Panc1 (cell line): Measurements from ENCODE around the gene DHRS4L2.
"Not testable (repeated sequence)": the region's sequence is repeated elsewhere in the genome, so short reads cannot be mapped to it uniquely, and the experiment has no call there.

Experiments used
- CTCF ChIP-seq: fragments of 450-650 bp; IDR thresholded peaks from 2 replicates; pipeline ENCODE4 v1.5.1; 2017; ENCODE audit warnings: mild to moderate bottlenecking
- POLR2AphosphoS5 ChIP-seq: IDR thresholded peaks from 2 replicates; pipeline ENCODE4 v1.6.1; 2012; ENCODE audit warnings: mild to moderate bottlenecking, low read depth, low read length, moderate library complexity
- SIN3A ChIP-seq: IDR thresholded peaks from 2 replicates; pipeline ENCODE4 v1.6.1; 2012; ENCODE audit warnings: low read depth, mild to moderate bottlenecking, low read length, moderate library complexity, borderline replicate concordance; ENCODE audit not compliant: insufficient read depth
- TCF7L2 ChIP-seq: IDR thresholded peaks from 2 replicates; pipeline ENCODE4 v1.6.1; 2011; ENCODE audit warnings: mild to moderate bottlenecking, low read depth, low read length, inconsistent platforms

GRCh38 chr14:24035769-24036168 is 47.0 kb downstream of the DHRS4L2 start:
- TF ChIP-seq CTCF, POLR2AphosphoS5, SIN3A, TCF7L2: not testable (repeated sequence)
